Smooth muscle cell (in vitro differentiated cells): Measurements from ENCODE around the gene ATXN7. TPM values are rescaled to one million over a fixed set of nuclear protein-coding genes. Genes with fewer than 3 reads are reported as not detected.

ENCODE experiments used
- DNase-seq: peaks from one replicate; lab custom pipeline; 2025; ENCODE audit not compliant: unreplicated experiment; lab: John Stamatoyannopoulos, UW
- H2AFZ ChIP-seq: fragments of 200-600 bp; sonication (generic); 2 replicates; pipeline ENCODE4 v1.6.0; 2016; ENCODE audit warnings: antibody characterized with exemption, low read depth, mild to moderate bottlenecking
- H3F3A ChIP-seq: fragments of 200-600 bp; sonication (generic); 2 replicates; pipeline ENCODE4 v1.6.0; 2017; ENCODE audit warnings: antibody characterized with exemption, low read depth
- H3K27ac ChIP-seq: fragments of 200-600 bp; sonication (generic); 2 replicates; pipeline ENCODE4 v1.5.1; 2016; ENCODE audit warnings: low read depth, mild to moderate bottlenecking
- H3K27me3 ChIP-seq: fragments of 200-600 bp; sonication (generic); 2 replicates; pipeline ENCODE4 v1.6.1; 2016; ENCODE audit warnings: low read depth, mild to moderate bottlenecking
- H3K36me3 ChIP-seq: fragments of 200-600 bp; sonication (generic); 2 replicates; pipeline ENCODE4 v1.5.1; 2016; ENCODE audit warnings: low read depth
- H3K4me1 ChIP-seq: fragments of 200-600 bp; sonication (generic); 2 replicates; pipeline ENCODE4 v1.5.1; 2016; ENCODE audit warnings: low read depth
- H3K4me2 ChIP-seq: fragments of 200-600 bp; sonication (generic); 2 replicates; pipeline ENCODE4 v1.6.0; 2016; ENCODE audit warnings: mild to moderate bottlenecking
- H3K4me3 ChIP-seq: fragments of 200-600 bp; sonication (generic); 2 replicates; pipeline ENCODE4 v1.5.1; 2016; ENCODE audit warnings: mild to moderate bottlenecking
- H3K79me2 ChIP-seq: fragments of 200-600 bp; sonication (generic); 2 replicates; pipeline ENCODE4 v1.6.0; 2016; ENCODE audit warnings: low read depth, mild to moderate bottlenecking
- H3K9ac ChIP-seq: fragments of 200-600 bp; sonication (generic); 2 replicates; pipeline ENCODE4 v1.6.0; 2016; ENCODE audit warnings: low read depth
- H3K9me3 ChIP-seq: fragments of 200-600 bp; sonication (generic); replicated peaks from 2 replicates; pipeline ENCODE4 v1.5.1; 2016; ENCODE audit warnings: low read depth
- H4K20me1 ChIP-seq: fragments of 200-600 bp; sonication (generic); 2 replicates; pipeline ENCODE4 v1.6.0; 2016; ENCODE audit warnings: low read depth
- WGBS: methylation state at CpG from one replicate; pipeline ENCODE4 v1.1.7; 2016; ENCODE audit warnings: low lambda C conversion rate; 5-methylcytosine and 5-hydroxymethylcytosine counted together
- polyA plus RNA-seq: library from polyadenylated mRNA; unstranded; fragments of >200 nt; fragmentation: Nextera tagmentation; extraction: Ambion mirVana; gene quantifications from 2 replicates; pipeline ENCODE4 v1.2.1, GENCODE V29; 2016
- total RNA-seq: library from RNA; depleted of rRNA; stranded (reverse); fragments of >200 nt; gene quantifications from 2 replicates; pipeline ENCODE4 v1.2.3, GENCODE V29; 2014
- TF ChIP-seq, protein P1 (sequence below): fragments of 200-600 bp; sonication (generic); IDR thresholded peaks from 2 replicates; pipeline ENCODE4 v1.5.1; 2017; ENCODE audit warnings: borderline replicate concordance, mild to moderate bottlenecking, antibody characterized with exemption; ENCODE audit not compliant: insufficient read depth, poor library complexity, severe bottlenecking

ATXN7 gene
- total and polyA plus RNA-seq, 2 experiments from 2014 or later = 3.6 to 14.1 TPM

DNA sequence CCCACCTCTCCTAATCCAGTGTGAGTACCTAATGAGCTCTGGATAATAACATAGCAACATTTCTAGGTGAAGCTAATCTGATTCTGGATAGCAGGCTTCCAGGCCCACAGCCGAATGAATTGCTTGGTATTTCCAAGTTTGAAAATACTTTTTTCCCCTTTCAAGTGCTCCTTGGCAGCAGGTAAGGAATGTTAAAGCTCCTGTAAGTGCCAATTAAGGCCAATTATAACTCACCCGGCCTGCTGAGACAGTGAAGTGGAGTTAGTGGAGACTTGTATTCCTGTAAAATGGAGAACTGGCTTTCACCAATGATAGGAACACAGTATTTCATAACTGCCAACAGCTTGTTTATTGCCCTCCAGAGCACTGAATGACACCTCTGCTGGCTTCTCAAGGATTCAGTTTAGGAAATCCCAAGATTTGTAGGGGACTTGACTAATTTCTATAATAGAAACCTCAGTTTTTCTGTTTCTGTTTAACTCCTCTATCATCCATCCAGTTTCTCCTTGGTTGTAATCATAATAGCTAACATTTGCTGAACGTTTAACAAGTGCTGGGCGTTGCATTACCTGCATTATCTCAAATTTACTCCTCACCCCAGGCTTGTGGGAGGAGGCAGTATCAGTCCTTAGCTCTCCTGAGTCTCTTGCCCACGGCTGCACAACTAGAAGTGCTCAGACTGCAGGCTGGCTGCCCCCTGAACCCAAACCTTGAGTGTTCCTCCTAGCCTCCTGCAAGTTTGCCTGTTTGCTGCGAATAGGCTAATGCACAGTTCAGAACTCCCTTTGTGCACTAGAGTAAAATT lies 101.2 kb downstream of the ATXN7 start:
- Histone ChIP-seq H3K36me3 (no peaks in the 10 kb centered on the region), H3K9me3 (no peaks in the 10 kb centered on the region), H2AFZ (no peak overlapping the region), H3K27me3 (no peaks in the 10 kb centered on the region), H3K4me2 (peak overlapping the region; percentile 32), H3K79me2 (peaks cover 7% of the 10 kb centered on the region), H3K9ac (no peak overlapping the region), H3F3A (peaks cover 31% of the 10 kb centered on the region), H3K4me3 (no peak overlapping the region), H3K27ac (peak overlapping the region; percentile 38), H3K4me1 (peaks cover 78% of the 10 kb centered on the region), H4K20me1 (peaks cover 98% of the 10 kb centered on the region)
- 50% methylated on average over 6 of the region's 6 CpGs for WGBS
- TF ChIP-seq, protein P1, sequence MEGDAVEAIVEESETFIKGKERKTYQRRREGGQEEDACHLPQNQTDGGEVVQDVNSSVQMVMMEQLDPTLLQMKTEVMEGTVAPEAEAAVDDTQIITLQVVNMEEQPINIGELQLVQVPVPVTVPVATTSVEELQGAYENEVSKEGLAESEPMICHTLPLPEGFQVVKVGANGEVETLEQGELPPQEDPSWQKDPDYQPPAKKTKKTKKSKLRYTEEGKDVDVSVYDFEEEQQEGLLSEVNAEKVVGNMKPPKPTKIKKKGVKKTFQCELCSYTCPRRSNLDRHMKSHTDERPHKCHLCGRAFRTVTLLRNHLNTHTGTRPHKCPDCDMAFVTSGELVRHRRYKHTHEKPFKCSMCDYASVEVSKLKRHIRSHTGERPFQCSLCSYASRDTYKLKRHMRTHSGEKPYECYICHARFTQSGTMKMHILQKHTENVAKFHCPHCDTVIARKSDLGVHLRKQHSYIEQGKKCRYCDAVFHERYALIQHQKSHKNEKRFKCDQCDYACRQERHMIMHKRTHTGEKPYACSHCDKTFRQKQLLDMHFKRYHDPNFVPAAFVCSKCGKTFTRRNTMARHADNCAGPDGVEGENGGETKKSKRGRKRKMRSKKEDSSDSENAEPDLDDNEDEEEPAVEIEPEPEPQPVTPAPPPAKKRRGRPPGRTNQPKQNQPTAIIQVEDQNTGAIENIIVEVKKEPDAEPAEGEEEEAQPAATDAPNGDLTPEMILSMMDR = no peak
- no peak for DNase-seq

DNA sequence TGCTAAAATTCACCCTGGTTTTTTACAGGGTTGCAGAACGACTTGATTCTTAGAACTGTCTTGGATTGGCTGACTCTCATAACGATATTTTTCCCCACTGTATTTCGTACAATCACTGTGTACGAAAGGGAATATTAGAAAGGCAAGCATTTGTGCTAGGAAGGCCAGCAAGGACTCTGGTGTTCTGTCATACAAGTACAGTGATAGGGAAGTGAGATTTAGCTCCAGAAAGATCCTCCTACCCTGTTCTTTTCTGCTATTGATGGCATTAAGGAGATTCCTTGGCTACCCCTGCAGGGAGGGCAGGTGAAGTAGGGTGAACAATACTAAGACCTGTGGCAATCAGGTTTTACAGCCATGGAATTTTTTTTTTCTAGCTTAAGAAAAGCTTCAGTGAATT lies 102.3 kb downstream of the ATXN7 start:
- Histone ChIP-seq H3K4me3 (no peak overlapping the region), H2AFZ (no peak overlapping the region), H3K36me3 (no peaks in the 10 kb centered on the region), H3F3A (peaks cover 31% of the 10 kb centered on the region), H3K9me3 (no peaks in the 10 kb centered on the region), H3K27ac (no peak overlapping the region), H3K4me1 (peaks cover 79% of the 10 kb centered on the region), H3K4me2 (no peak overlapping the region), H3K27me3 (no peaks in the 10 kb centered on the region), H3K9ac (no peak overlapping the region), H3K79me2 (peaks cover 8% of the 10 kb centered on the region), H4K20me1 (peaks cover 98% of the 10 kb centered on the region)
- TF ChIP-seq, protein P1 = no peak
- DNase-seq = no peak
- WGBS = 87% methylated on average over 4 of the region's 4 CpGs

DNA sequence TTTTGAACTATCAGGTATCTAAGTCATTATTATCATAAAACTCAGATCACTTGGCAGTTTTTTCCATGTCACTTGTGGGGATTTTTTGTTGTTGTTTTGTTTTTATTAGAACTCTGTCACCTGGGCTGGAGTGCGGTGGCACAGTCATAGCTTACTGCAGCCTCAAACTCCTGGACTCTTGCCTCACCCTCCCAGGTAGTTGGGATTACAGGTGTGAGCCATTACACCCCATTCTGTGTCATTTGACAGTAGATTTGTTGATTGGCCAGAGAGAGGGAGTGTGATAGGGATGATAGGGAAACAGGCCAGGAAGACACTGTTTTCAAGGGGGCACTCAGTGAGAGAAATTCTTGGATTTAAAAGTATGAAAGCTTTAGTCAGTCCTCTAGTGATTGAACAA lies 103.2 kb downstream of the ATXN7 start:
- peaks cover 31% of the 10 kb centered on the region for H3F3A ChIP-seq
- no peak for DNase-seq
- H2AFZ ChIP-seq = no peak overlapping the region
- H3K4me3 ChIP-seq = no peak overlapping the region
- H3K27ac ChIP-seq = no peak overlapping the region
- H3K27me3 ChIP-seq = no peaks in the 10 kb centered on the region
- H3K9me3 ChIP-seq = no peaks in the 10 kb centered on the region
- no peaks in the 10 kb centered on the region for H3K36me3 ChIP-seq
- H4K20me1 ChIP-seq = peaks cover 100% of the 10 kb centered on the region
- H3K9ac ChIP-seq = no peak overlapping the region
- WGBS = 97% methylated on average over 1 of the region's 1 CpG
- H3K4me1 ChIP-seq = peaks cover 86% of the 10 kb centered on the region
- H3K4me2 ChIP-seq = no peak overlapping the region
- TF ChIP-seq, protein P1 = no peak
- H3K79me2 ChIP-seq = peaks cover 12% of the 10 kb centered on the region
